ENCODE data around the gene CARD10. TPM values are rescaled to one million over a fixed set of nuclear protein-coding genes. Genes with fewer than 3 reads are reported as not detected.
A peak's percentile ranks its signal among the peaks of the same experiment; 100 is the strongest.

The CARD10 gene
- total RNA-seq, result 10 to 100 TPM in 2 of 4 donors, 1 to 10 TPM in 2; 6.0 to 15.3 (median 8.8) TPM

- intact Hi-C loops (cut with DNase I), result no loop called here
- Histone ChIP-seq H3K9me3 (no peaks in the 10 kb centered on the region), H3K4me1 (peaks cover 10 to 24% (median 18%) of the 10 kb centered on the region in 4 donors), H3K36me3 (peaks cover 0 to 5% (median 4%) of the 10 kb centered on the region in 4 donors), H3K4me3 (peak within 1 kb of the TSS; percentile 60 to 65 (median 61)), H3K27me3 (peaks cover 0 to 71% (median 4%) of the 10 kb centered on the region in 4 donors), H3K27ac (replicated peaks in 1 of 4) (peak within 1 kb of the TSS; percentile 59 to 78 (median 61))
- 17% methylated on average over 21 of the region's 99 CpGs for WGBS
- DNase-seq (ENCODE audit: extremely low spot score), result no peak
- TF ChIP-seq POLR2A (IDR thresholded peaks at IDR 0.05; ENCODE audit: low read depth) (no peak), EP300 (IDR thresholded peaks at IDR 0.05) (no peak), POLR2AphosphoS5 (IDR thresholded peaks at IDR 0.05) (no peak), CTCF (IDR thresholded peaks at IDR 0.05) (no peak)
Measured at GRCh38 chr22:37519268-37520195, at the start of gene CARD10. Gene CARD10, minus strand, starts transcription at chr22:37519415. Its CDS starts 215 bp downstream, at chr22:37519200.

- intact Hi-C loops (cut with DNase I), result loop anchor here (10.0 kb wide), 1 partner anchor 254 kb away; no protein-coding TSS in a partner anchor
- Histone ChIP-seq H3K4me3 (no peak overlapping the region), H3K27ac (replicated peaks in 1 of 4) (peak overlapping the region in 1 of 4 donors; percentile 38), H3K27me3 (peaks cover 0 to 15% (median 0%) of the 10 kb centered on the region in 4 donors), H3K4me1 (peaks cover 43 to 67% (median 56%) of the 10 kb centered on the region in 4 donors), H3K36me3 (peaks cover 0 to 37% (median 24%) of the 10 kb centered on the region in 4 donors), H3K9me3 (no peaks in the 10 kb centered on the region)
- 81% methylated on average over 8 of the region's 14 CpGs for WGBS
- no peak for TF ChIP-seq POLR2AphosphoS5 (IDR thresholded peaks at IDR 0.05)
- TF ChIP-seq POLR2A (IDR thresholded peaks at IDR 0.05; ENCODE audit: low read depth), result no peak
- no peak for TF ChIP-seq CTCF (IDR thresholded peaks at IDR 0.05)
- no peak for TF ChIP-seq EP300 (IDR thresholded peaks at IDR 0.05)
- DNase-seq (ENCODE audit: extremely low spot score), result no peak
Measured at GRCh38 chr22:37568448-37569008, 49.3 kb upstream of the CARD10 start.

GRCh38 chr22:37568012-37568411 is 48.8 kb upstream of the CARD10 start:
- intact Hi-C loops (cut with DNase I), result loop anchor here (10.0 kb wide), 1 partner anchor 253 kb away; no protein-coding TSS in a partner anchor
- Histone ChIP-seq H3K27me3 (peaks cover 0 to 15% (median 0%) of the 10 kb centered on the region in 4 donors), H3K4me3 (no peak overlapping the region), H3K4me1 (peaks cover 48 to 72% (median 61%) of the 10 kb centered on the region in 4 donors), H3K27ac (replicated peaks in 1 of 4) (no peak overlapping the region), H3K9me3 (no peaks in the 10 kb centered on the region), H3K36me3 (peaks cover 0 to 37% (median 24%) of the 10 kb centered on the region in 4 donors)
- TF ChIP-seq POLR2AphosphoS5 (IDR thresholded peaks at IDR 0.05) (no peak), POLR2A (IDR thresholded peaks at IDR 0.05; ENCODE audit: low read depth) (no peak), CTCF (IDR thresholded peaks at IDR 0.05) (no peak)
- DNase-seq (ENCODE audit: extremely low spot score), result no peak
- 93% methylated on average over 13 of the region's 15 CpGs for WGBS

DNA sequence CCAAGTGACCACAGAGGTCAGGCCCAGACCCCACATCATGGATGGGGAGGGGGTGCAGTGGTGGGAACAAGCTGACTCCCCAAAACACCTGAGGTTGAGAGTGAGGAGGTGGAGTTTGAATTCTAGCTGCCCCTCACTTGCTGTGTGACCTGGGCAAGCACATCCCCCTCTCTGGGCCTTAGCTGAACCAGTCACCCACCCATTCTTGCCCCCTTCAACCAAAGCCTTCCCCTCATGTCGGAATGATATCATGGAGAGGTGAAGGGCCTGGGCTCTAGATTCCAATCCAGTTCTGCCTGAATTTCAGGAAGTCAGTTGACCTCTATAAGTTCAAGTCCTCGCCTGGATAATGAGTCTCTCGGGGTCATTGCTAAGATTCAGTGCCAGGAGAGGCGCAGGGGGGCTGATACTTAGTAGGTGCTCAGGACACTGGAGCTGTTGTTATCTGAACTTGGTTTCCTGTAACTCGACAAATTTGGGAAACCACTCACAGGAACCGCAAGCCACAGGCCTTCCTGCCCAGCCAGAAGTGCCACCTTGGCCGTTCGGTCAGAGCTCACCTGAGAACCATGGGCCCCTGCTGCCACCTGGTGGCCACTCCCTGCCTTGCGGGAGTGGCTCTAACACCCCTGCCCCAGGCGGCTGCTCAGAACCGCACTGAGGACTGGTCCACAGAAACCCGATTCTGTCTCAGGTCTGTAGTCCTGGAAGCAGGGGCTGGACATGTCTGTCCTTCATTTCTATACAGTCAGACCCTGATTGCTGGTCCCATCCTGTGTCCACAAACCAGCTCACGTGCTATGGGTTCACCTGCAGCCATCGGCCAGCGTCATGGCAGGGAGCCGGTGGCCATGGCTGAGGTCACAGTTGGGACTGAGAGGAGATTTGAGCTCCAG is 47.9 kb upstream of the CARD10 start:
- Histone ChIP-seq H3K4me1 (peaks cover 57 to 81% (median 69%) of the 10 kb centered on the region in 4 donors), H3K27ac (replicated peaks in 1 of 4) (peak overlapping the region; percentile 15 to 64 (median 53)), H3K27me3 (peaks cover 0 to 23% (median 0%) of the 10 kb centered on the region in 4 donors), H3K4me3 (no peak overlapping the region), H3K36me3 (peaks cover 0 to 37% (median 24%) of the 10 kb centered on the region in 4 donors), H3K9me3 (no peaks in the 10 kb centered on the region)
- TF ChIP-seq POLR2A (IDR thresholded peaks at IDR 0.05; ENCODE audit: low read depth) (no peak), CTCF (IDR thresholded peaks at IDR 0.05) (peak; percentile 91 to 98 (median 94)), POLR2AphosphoS5 (IDR thresholded peaks at IDR 0.05) (peak in 1 of 2 donors; percentile 51)
- WGBS, result 16% methylated on average over 8 of the region's 16 CpGs
- DNase-seq (ENCODE audit: extremely low spot score), result peak; percentile 96
- intact Hi-C loops (cut with DNase I), result loop anchor here (1.0 to 10.0 kb wide), 2 partner anchors 28 to 252 kb away; no protein-coding TSS in a partner anchor

Data from esophagus muscularis mucosa (tissue), 4 donors.